D721Med (cell line): Measurements from ENCODE around the gene AK1.
"Not testable (repeated sequence)": the region's sequence is repeated elsewhere in the genome, so short reads cannot be mapped to it uniquely, and the experiment has no call there.

Experiments
- DNase-seq: peaks from one replicate; pipeline ENCODE4 v3.0.0; 2011; ENCODE audit warnings: low spot score; ENCODE audit not compliant: insufficient read length
- FAIRE-seq: peaks from 2 replicates; lab custom pipeline; 2011; peaks lifted over from hg19 to GRCh38; lab: Jason Lieb, UNC
- CTCF ChIP-seq: IDR thresholded peaks from 2 replicates; pipeline ENCODE4 v1.5.1; 2012; ENCODE audit warnings: mild to moderate bottlenecking, control low read depth; ENCODE audit not compliant: insufficient read depth; ENCODE audit errors: missing control alignments

The AK1 gene

GRCh38 chr9:127887792-127888191, 10.3 kb upstream of the AK1 start:
- DNase-seq (no peak), FAIRE-seq (no peak)
- no peak for TF ChIP-seq CTCF

DNA sequence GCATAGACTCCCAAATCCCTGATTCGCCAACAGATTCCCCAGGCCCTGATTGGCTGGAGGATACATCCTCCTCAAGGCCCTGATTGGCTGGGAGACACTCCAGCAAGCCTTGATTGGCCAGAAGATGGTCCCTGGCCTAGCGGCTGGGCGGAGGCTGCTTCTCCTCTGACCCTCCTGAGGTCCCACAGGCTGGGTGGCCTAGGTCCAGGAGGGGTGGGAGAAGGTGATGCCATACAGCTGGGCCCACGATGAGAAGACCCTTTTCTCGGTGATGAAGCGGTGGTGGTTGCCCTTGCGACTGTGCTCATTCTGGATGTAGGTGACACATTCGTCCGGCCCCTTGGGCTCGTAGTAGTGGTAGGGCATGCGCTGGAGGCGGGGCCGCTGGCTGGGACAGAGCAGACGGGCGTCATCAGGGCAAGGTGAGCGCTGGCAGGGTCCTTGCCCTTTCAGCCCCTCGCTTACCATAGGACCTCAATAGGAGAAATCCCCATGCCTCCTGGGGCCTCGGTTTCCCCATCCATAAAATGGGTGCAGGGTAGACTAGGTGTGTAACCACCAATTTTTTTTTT, 9.0 kb upstream of the AK1 start:
- TF ChIP-seq CTCF, result no peak
- DNase-seq (no peak), FAIRE-seq (no peak)

GRCh38 chr9:127885508-127886281, 8.2 kb upstream of the AK1 start:
- no peak for TF ChIP-seq CTCF
- DNase-seq, result no peak
- no peak for FAIRE-seq

DNA sequence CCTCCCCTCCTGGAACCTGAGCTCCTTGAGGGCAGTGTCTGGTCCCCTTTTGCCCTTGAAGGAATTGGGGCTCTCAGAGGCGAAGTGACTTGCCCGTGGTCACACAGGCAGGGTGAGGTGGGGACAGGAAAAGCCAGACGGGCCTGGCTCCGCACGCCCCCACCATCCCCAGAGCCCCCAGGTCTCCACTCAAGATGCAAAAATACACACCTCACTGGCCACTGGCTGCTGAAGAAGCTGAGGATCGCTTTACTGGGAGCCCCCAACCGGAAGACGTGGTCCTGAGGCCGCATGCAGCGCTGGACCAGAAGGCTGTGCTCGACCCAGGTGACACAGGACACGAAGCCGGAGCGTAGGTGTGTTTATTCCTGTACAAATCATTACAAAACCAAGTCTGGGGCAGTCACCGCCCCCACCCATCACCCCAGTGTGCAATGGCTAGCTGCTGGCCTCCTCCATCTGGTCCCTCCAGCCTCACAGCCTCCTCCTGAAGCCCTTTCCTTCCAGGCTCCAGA, 7.6 kb upstream of the AK1 start:
- no peak for TF ChIP-seq CTCF
- no peak for DNase-seq
- FAIRE-seq, result no peak

DNA sequence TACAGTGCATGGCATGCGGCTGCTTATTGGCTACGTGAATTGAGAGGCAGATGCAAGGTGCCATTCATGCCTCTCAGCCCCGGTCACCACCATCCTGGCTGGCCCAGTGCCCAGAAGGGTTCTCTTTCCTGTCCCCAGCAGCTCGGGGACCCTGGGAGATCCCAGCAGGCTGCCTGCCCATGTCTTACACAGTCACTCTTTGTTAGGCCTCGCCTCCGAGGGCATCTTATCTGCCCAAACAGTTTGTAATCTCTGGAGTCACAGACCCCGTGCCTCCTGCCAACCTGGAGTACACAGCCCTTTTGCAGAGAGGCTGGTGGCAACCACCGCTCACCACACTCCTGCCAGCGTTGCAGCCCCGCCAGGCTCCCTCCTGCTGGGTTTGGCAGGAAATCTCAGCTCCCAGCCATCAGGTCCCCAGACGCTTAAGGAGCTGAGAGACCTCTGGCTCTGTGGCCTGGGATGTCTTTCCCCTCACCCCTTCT, 7.0 kb upstream of the AK1 start:
- no peak for TF ChIP-seq CTCF
- no peak for FAIRE-seq
- no peak for DNase-seq

GRCh38 chr9:127883959-127884358, 6.5 kb upstream of the AK1 start:
- no peak for TF ChIP-seq CTCF
- DNase-seq (no peak), FAIRE-seq (no peak)

DNA sequence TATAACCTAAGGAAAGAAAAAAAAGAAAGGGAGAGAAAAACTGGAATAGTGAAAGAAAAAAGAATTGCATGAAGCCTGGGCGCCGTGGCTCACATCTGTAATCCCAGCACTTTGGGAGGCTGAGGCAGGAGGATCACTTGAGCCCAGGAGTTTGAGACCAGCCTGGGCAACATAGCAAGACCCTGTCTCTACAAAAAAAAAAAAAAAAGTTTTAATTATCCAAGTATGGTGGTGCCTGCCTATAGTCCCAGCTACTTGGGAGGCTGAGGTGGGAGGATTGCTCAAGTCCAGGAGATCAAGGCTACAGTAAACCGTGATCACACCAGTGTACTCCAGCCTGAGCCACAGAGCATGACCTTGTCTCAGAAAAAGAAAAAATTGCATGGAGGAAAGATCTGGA, 4.2 kb upstream of the AK1 start:
- not testable (repeated sequence) for FAIRE-seq, DNase-seq
